Measurements from ENCODE around the gene EID3.

- TF ChIP-seq CTCF (IDR thresholded peaks at IDR 0.05) = no peak
- TF ChIP-seq EZH2 (IDR thresholded peaks at IDR 0.05; ENCODE audit: borderline replicate concordance, insufficient read depth, low read depth, low read length, poor library complexity, severe bottlenecking) = no peak
These were observed 33.6 kb downstream of the EID3 start for GRCh38 chr12:104337030-104337558.

All from B cell (primary cell).